Loucy (cell line): ENCODE measurements around the gene PARD6G.

ENCODE experiments used
- H2AFZ ChIP-seq: fragments of 200-600 bp; sonication (generic); 2 replicates; pipeline ENCODE4 v1.6.0; 2016; ENCODE audit warnings: antibody characterized with exemption, mild to moderate bottlenecking, low read length, moderate library complexity
- H3F3A ChIP-seq: fragments of 200-600 bp; 2 replicates; pipeline ENCODE4 v1.6.0; 2016; ENCODE audit warnings: antibody characterized with exemption, low read depth, mild to moderate bottlenecking
- H3K27me3 ChIP-seq: fragments of 200-600 bp; sonication (generic); 2 replicates; pipeline ENCODE4 v1.6.1; 2014; ENCODE audit warnings: low read length, mild to moderate bottlenecking; ENCODE audit not compliant: insufficient read depth, poor library complexity, severe bottlenecking
- H3K36me3 ChIP-seq: fragments of 200-600 bp; sonication (generic); 2 replicates; pipeline ENCODE4 v1.6.1; 2016; ENCODE audit warnings: low read length; ENCODE audit not compliant: insufficient read depth
- H3K4me1 ChIP-seq: fragments of 200-600 bp; sonication (generic); 2 replicates; pipeline ENCODE4 v1.5.1; 2014; ENCODE audit warnings: low read length, mild to moderate bottlenecking; ENCODE audit not compliant: insufficient read depth, poor library complexity, severe bottlenecking
- H3K4me2 ChIP-seq: fragments of 200-600 bp; sonication (generic); 2 replicates; pipeline ENCODE4 v1.6.0; 2014; ENCODE audit warnings: antibody characterized with exemption, low read length, low read depth, mild to moderate bottlenecking; ENCODE audit not compliant: poor library complexity, severe bottlenecking
- H3K4me3 ChIP-seq: fragments of 200-600 bp; sonication (generic); 2 replicates; pipeline ENCODE4 v1.5.1; 2014; ENCODE audit warnings: low read length, mild to moderate bottlenecking, mixed read lengths; ENCODE audit not compliant: poor library complexity, severe bottlenecking
- H3K79me2 ChIP-seq: fragments of 200-600 bp; sonication (generic); 2 replicates; pipeline ENCODE4 v1.6.1; 2014; ENCODE audit warnings: low read length; ENCODE audit not compliant: insufficient read depth
- H3K9ac ChIP-seq: fragments of 200-600 bp; sonication (generic); 2 replicates; pipeline ENCODE4 v1.6.0; 2014; ENCODE audit warnings: mild to moderate bottlenecking, low read depth, low read length, moderate library complexity; ENCODE audit not compliant: poor library complexity, severe bottlenecking
- H3K9me2 ChIP-seq: fragments of 200-600 bp; sonication (generic); replicated peaks from 2 replicates; pipeline ENCODE4 v1.6.1; 2016; ENCODE audit warnings: low read depth, low read length, mixed read lengths
- H3K9me3 ChIP-seq: fragments of 200-600 bp; sonication (generic); 2 replicates; pipeline ENCODE4 v1.6.1; 2014; ENCODE audit warnings: mild to moderate bottlenecking, antibody characterized with exemption, low read length, low read depth; ENCODE audit not compliant: insufficient read depth
- H4K20me1 ChIP-seq: fragments of 200-600 bp; sonication (generic); 2 replicates; pipeline ENCODE4 v1.6.0; 2014; ENCODE audit warnings: antibody characterized with exemption, low read length, mild to moderate bottlenecking; ENCODE audit not compliant: insufficient read depth, poor library complexity, severe bottlenecking
- EZH2phosphoT487 ChIP-seq: fragments of 200-600 bp; IDR thresholded peaks from 2 replicates; pipeline ENCODE4 v1.6.1; 2018; ENCODE audit warnings: antibody characterized with exemption, mild to moderate bottlenecking, moderate library complexity, borderline replicate concordance
- TF ChIP-seq, protein P1 (sequence below): fragments of 200-600 bp; sonication (generic); conservative IDR thresholded peaks from 2 replicates; pipeline ENCODE4 v1.5.1; 2014; ENCODE audit warnings: mild to moderate bottlenecking, antibody characterized with exemption, low read length

The PARD6G gene

DNA sequence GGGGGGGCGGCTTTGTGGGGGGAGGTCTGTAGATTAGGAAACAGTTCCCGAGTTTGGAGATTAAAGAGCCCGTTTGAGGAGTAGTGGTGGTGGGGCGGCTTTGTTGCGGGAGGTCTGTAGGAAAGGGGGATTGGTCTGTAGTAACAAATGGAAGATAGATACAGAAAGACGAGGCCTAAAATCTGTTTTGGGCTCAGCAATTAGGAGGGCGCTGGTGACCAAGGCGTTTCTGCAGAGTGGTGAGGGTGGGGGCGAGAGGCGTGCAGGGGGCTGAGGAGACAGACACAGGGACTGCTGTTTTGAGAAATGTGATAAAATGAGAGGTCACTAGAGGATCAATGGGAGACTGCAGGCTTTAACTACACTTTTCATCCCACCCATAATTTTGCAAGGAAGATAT lies 139.9 kb downstream of the PARD6G start:
- H3K79me2 ChIP-seq = peaks cover 29% of the 10 kb centered on the region
- H3K9me2 ChIP-seq = no peaks in the 10 kb centered on the region
- no peaks in the 10 kb centered on the region; the same call in 1 of the 2 replicates for H3F3A ChIP-seq
- H4K20me1 ChIP-seq = peaks cover 22% of the 10 kb centered on the region
- peaks cover 4% of the 10 kb centered on the region for H3K4me1 ChIP-seq
- no peak overlapping the region for H3K4me3 ChIP-seq
- no peaks in the 10 kb centered on the region for H3K9me3 ChIP-seq
- no peak overlapping the region for H2AFZ ChIP-seq
- no peak overlapping the region for H3K4me2 ChIP-seq
- no peak overlapping the region for H3K9ac ChIP-seq
- no peak for TF ChIP-seq EZH2phosphoT487
- TF ChIP-seq, protein P1, sequence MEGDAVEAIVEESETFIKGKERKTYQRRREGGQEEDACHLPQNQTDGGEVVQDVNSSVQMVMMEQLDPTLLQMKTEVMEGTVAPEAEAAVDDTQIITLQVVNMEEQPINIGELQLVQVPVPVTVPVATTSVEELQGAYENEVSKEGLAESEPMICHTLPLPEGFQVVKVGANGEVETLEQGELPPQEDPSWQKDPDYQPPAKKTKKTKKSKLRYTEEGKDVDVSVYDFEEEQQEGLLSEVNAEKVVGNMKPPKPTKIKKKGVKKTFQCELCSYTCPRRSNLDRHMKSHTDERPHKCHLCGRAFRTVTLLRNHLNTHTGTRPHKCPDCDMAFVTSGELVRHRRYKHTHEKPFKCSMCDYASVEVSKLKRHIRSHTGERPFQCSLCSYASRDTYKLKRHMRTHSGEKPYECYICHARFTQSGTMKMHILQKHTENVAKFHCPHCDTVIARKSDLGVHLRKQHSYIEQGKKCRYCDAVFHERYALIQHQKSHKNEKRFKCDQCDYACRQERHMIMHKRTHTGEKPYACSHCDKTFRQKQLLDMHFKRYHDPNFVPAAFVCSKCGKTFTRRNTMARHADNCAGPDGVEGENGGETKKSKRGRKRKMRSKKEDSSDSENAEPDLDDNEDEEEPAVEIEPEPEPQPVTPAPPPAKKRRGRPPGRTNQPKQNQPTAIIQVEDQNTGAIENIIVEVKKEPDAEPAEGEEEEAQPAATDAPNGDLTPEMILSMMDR = no peak
- H3K27me3 ChIP-seq = no peaks in the 10 kb centered on the region
- no peaks in the 10 kb centered on the region for H3K36me3 ChIP-seq
